ENCODE results near the gene ZNF552.
"Not testable (repeated sequence)": the region's sequence is repeated elsewhere in the genome, so short reads cannot be mapped to it uniquely, and the experiment has no call there.

Gene ZNF552

GRCh38 chr19:57818378-57818777, 3.7 kb upstream of the ZNF552 start:
- no peak for DNase-seq (ENCODE audit: low read depth)
- TF ChIP-seq CTCF (IDR thresholded peaks at IDR 0.05; ENCODE audit: low read length, missing control alignments): no peak
- H3K4me3 ChIP-seq (replicated peaks; ENCODE audit: low read depth, low read length): no peak overlapping the region

- H3K4me3 ChIP-seq (replicated peaks; ENCODE audit: low read depth, low read length): no peak overlapping the region
- TF ChIP-seq CTCF (IDR thresholded peaks at IDR 0.05; ENCODE audit: low read length, missing control alignments): no peak
- DNase-seq (ENCODE audit: low read depth): no peak
Measured at GRCh38 chr19:57817976-57818375, 3.3 kb upstream of the ZNF552 start.

GRCh38 chr19:57816652-57817051, 1.9 kb upstream of the ZNF552 start:
- no peak for DNase-seq (ENCODE audit: low read depth)
- no peak overlapping the region for H3K4me3 ChIP-seq (replicated peaks; ENCODE audit: low read depth, low read length)
- TF ChIP-seq CTCF (IDR thresholded peaks at IDR 0.05; ENCODE audit: low read length, missing control alignments): no peak

GRCh38 chr19:57815247-57816075, 748 bp upstream of the ZNF552 start:
- no peak for DNase-seq (ENCODE audit: low read depth)
- peak overlapping the region; percentile 94 for H3K4me3 ChIP-seq (replicated peaks; ENCODE audit: low read depth, low read length)
- TF ChIP-seq CTCF (IDR thresholded peaks at IDR 0.05; ENCODE audit: low read length, missing control alignments): no peak

GRCh38 chr19:57813919-57814504, 701 bp downstream of the ZNF552 start:
- no peak for TF ChIP-seq CTCF (IDR thresholded peaks at IDR 0.05; ENCODE audit: low read length, missing control alignments)
- H3K4me3 ChIP-seq (replicated peaks; ENCODE audit: low read depth, low read length): peak overlapping the region; percentile 94
- DNase-seq (ENCODE audit: low read depth): no peak

- not testable (repeated sequence) for DNase-seq (ENCODE audit: low read depth)
- H3K4me3 ChIP-seq (replicated peaks; ENCODE audit: low read depth, low read length): peak overlapping the region; percentile 94
Measured at GRCh38 chr19:57812975-57813820, 1.5 kb downstream of the ZNF552 start.

- no peak for DNase-seq (ENCODE audit: low read depth)
- H3K4me3 ChIP-seq (replicated peaks; ENCODE audit: low read depth, low read length): no peak overlapping the region
- no peak for TF ChIP-seq CTCF (IDR thresholded peaks at IDR 0.05; ENCODE audit: low read length, missing control alignments)
Measured at GRCh38 chr19:57812226-57812625, 2.5 kb downstream of the ZNF552 start.

- not testable (repeated sequence) for H3K4me3 ChIP-seq (replicated peaks; ENCODE audit: low read depth, low read length); DNase-seq (ENCODE audit: low read depth)
Measured at GRCh38 chr19:57810410-57811295, 4.1 kb downstream of the ZNF552 start.
